Fibroblast of lung (primary cell): ENCODE results near the gene VPS29. TPM values are rescaled to one million over a fixed set of nuclear protein-coding genes. Genes with fewer than 3 reads are reported as not detected.

Source experiments
- DNase-seq, 2 donors: peaks; one replicate each; pipeline versions ENCODE4 v3.0.0 to v3.0.0-alpha.2; 2010; ENCODE audit warnings: low read depth in 2 of 2
- H2AFZ ChIP-seq: 2 replicates; pipeline ENCODE4 v1.5.1; 2012; ENCODE audit warnings: low read length, control low read depth, inconsistent platforms
- H3K27ac ChIP-seq: 2 replicates; pipeline ENCODE4 v1.5.1; 2011; ENCODE audit warnings: low read length, control low read depth; ENCODE audit not compliant: insufficient read depth
- H3K27me3 ChIP-seq: 2 replicates; pipeline ENCODE4 v1.5.1; 2011; ENCODE audit warnings: mild to moderate bottlenecking, low read length; ENCODE audit not compliant: control insufficient read depth, insufficient read depth
- H3K36me3 ChIP-seq: 2 replicates; pipeline ENCODE4 v1.5.1; 2011; ENCODE audit warnings: low read length; ENCODE audit not compliant: control insufficient read depth, insufficient read depth
- H3K4me1 ChIP-seq: 2 replicates; pipeline ENCODE4 v1.5.1; 2011; ENCODE audit warnings: low read length; ENCODE audit not compliant: control insufficient read depth, insufficient read depth; ENCODE audit errors: extremely low read depth
- H3K4me2 ChIP-seq: 2 replicates; pipeline ENCODE4 v1.5.1; 2011; ENCODE audit warnings: low read length, control low read depth; ENCODE audit not compliant: insufficient read depth; ENCODE audit errors: extremely low read depth
- H3K4me3 ChIP-seq, 4 experiments: fragments of 200-600 bp in 1 of 4; sonication (generic) in 1 of 4; replicated peaks in 1 of 4; 2 replicates each; pipeline ENCODE4 v1.5.1; 2011 to 2016; ENCODE audit warnings: low read length in 4 of 4, low read depth in 3 of 4, mild to moderate bottlenecking in 3 of 4, control low read depth in 2 of 4, inconsistent platforms in 1 of 4, mixed read lengths in 1 of 4; ENCODE audit not compliant: insufficient read depth in 1 of 4; ENCODE audit errors: control extremely low read depth in 1 of 4
- H3K79me2 ChIP-seq: 2 replicates; pipeline ENCODE4 v1.5.1; 2012; ENCODE audit warnings: mild to moderate bottlenecking, low read length, inconsistent platforms; ENCODE audit not compliant: control insufficient read depth, insufficient read depth
- H3K9ac ChIP-seq: 2 replicates; pipeline ENCODE4 v1.5.1; 2011; ENCODE audit warnings: mild to moderate bottlenecking, low read length, control low read depth; ENCODE audit not compliant: insufficient read depth
- H3K9me3 ChIP-seq: 2 replicates; pipeline ENCODE4 v1.5.1; 2012; ENCODE audit warnings: low read depth, low read length; ENCODE audit not compliant: control insufficient read depth, insufficient read depth
- H4K20me1 ChIP-seq: 2 replicates; pipeline ENCODE4 v1.5.1; 2011; ENCODE audit warnings: low read length; ENCODE audit not compliant: control insufficient read depth, insufficient read depth; ENCODE audit errors: extremely low read depth
- EZH2 ChIP-seq: IDR thresholded peaks from 2 replicates; pipeline ENCODE4 v1.5.1; 2012; ENCODE audit warnings: low read length, control low read depth, mild to moderate bottlenecking; ENCODE audit errors: missing control alignments
- polyA minus RNA-seq: library from RNA; depleted of rRNA, polyadenylated mRNA; stranded (reverse); fragments of >200 nt; gene quantifications from 2 replicates; pipeline ENCODE4 v1.2.3, GENCODE V29; 2011; ENCODE audit warnings: low replicate concordance
- polyA plus RNA-seq, 2 donors: library from polyadenylated mRNA; depleted of rRNA in 1 of 2; stranded (reverse) in 1 of 2; unstranded in 1 of 2; fragments of >200 nt; gene quantifications; 2 replicates each; pipeline ENCODE4 v1.2.1, GENCODE V29; 2011 to 2012; ENCODE audit warnings: missing spikeins in 1 of 2
- total RNA-seq: library from RNA; depleted of rRNA; stranded (reverse); fragments of >200 nt; gene quantifications from 2 replicates; pipeline ENCODE4 v1.2.1, GENCODE V29; 2014
- TF ChIP-seq, protein P1 (sequence below), 2 donors: IDR thresholded peaks in 1 of 2; conservative IDR thresholded peaks in 1 of 2; 1 replicate in 1 of 2; 2 replicates in 1 of 2; pipeline ENCODE4 v1.5.1; 2011 to 2012; ENCODE audit warnings: low read length in 2 of 2, control low read depth in 1 of 2, inconsistent platforms in 1 of 2, low read depth in 1 of 2, mild to moderate bottlenecking in 1 of 2

The VPS29 gene
- 44.7 and 52.2 TPM in 2 replicates for total RNA-seq
- polyA plus RNA-seq, result 172 and 210 TPM in 2 replicates
- polyA plus RNA-seq (2012), result 119 and 139 TPM in 2 replicates
- 20.7 and 25.0 TPM in 2 replicates for polyA minus RNA-seq

DNA sequence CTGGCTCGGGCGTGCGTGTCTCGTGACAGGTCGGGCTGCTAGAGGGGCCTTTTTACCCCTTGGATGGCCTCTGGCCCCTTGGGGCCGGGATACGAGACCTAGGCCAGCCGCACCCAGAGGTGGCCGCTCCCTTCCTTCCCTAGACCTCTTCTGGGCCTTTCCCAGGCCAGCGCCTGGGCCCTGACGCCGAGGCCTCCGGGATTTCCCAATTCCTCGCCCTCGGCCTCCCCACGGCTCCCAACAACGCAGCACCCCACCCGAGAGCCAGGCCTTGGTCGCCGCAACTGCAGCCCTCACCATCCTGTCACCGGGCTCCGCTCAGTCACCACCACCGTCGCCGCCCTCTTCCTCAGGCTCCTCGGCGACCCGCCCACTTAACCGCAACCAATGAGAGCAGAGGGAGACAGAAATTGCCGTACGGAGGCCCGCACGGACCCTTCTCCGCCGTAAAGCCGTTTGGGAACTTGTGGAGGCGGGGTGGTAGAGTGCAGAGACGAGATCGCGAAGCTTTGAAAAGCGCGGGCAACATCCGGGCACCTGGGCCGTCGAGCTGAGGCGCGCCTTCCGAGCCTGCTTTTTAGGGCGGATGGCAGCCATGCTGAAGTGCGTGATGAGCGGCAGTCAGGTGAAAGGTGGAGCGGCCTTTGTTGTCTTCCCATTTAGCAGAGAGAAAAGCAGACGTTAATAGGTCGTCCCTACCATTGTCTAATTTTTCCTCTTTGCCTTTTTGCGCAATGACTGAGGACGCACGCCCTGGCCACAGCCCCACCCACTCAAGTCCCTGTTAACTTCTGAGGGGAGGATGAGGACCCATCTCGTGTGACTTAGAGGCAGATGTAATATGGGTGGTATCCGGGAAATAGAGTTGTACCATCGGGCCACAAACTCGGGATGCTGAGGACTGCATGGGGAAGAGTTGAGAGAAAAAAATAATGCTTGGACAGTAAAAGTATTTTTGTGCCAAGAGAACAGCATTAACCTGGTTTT, at the start of gene VPS29, which contains the start of gene RAD9B:
TSS of gene VPS29 (minus strand) at position 360 of the 987 bp plus-strand sequence. CDS start at position 300, 60 bp downstream.
TSS of gene RAD9B (plus strand) at position 580 of the 987 bp plus-strand sequence. CDS start at position 587, 7 bp downstream.
- Histone ChIP-seq H3K4me3 (peak within 1 kb of the TSS; percentile 51 to 98 (median 84)), H3K27me3 (no peaks in the 10 kb centered on the region), H3K4me2 (peak within 1 kb of the TSS; percentile 75), H3K79me2 (peaks cover 41% of the 10 kb centered on the region), H3K4me1 (peaks cover 2% of the 10 kb centered on the region), H3K27ac (peak within 1 kb of the TSS; percentile 85), H3K9ac (peak within 1 kb of the TSS; percentile 87), H2AFZ (peak within 1 kb of the TSS; percentile 39), H3K9me3 (no peaks in the 10 kb centered on the region), H4K20me1 (no peaks in the 10 kb centered on the region), H3K36me3 (no peaks in the 10 kb centered on the region)
- TF ChIP-seq EZH2, result no peak
- TF ChIP-seq, protein P1, sequence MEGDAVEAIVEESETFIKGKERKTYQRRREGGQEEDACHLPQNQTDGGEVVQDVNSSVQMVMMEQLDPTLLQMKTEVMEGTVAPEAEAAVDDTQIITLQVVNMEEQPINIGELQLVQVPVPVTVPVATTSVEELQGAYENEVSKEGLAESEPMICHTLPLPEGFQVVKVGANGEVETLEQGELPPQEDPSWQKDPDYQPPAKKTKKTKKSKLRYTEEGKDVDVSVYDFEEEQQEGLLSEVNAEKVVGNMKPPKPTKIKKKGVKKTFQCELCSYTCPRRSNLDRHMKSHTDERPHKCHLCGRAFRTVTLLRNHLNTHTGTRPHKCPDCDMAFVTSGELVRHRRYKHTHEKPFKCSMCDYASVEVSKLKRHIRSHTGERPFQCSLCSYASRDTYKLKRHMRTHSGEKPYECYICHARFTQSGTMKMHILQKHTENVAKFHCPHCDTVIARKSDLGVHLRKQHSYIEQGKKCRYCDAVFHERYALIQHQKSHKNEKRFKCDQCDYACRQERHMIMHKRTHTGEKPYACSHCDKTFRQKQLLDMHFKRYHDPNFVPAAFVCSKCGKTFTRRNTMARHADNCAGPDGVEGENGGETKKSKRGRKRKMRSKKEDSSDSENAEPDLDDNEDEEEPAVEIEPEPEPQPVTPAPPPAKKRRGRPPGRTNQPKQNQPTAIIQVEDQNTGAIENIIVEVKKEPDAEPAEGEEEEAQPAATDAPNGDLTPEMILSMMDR (conservative IDR thresholded peaks at IDR 0.05 in 1 of 2, IDR thresholded peaks at IDR 0.05 in 1 of 2; ENCODE audit: low read depth in 1 of 2, low read length in 2 of 2), result no peak
- DNase-seq, result peak; percentile 99

DNA sequence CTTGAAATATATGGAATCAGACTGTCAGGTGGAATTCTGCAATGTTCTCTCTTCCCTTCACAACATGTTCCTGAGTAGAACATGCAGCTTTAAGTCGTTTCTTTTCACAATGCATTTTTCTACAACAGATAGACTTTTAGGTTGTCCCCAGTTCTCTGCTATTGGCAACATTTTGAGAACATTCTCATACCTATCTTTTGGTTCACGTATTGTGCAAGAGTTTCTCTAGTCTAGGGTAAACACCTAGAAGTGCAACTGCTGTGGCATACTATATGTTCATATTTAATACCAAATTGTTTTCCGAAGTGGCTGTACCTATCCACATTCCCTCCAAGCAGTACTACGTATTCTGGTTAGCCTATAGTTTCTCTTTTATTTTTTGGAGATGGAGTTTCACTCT, 49.1 kb upstream of the VPS29 start:
- Histone ChIP-seq H3K27ac (no peak overlapping the region), H2AFZ (no peak overlapping the region), H3K9ac (no peak overlapping the region), H3K4me2 (no peak overlapping the region), H3K4me1 (peaks cover 13% of the 10 kb centered on the region), H4K20me1 (no peaks in the 10 kb centered on the region), H3K79me2 (peaks cover 13% of the 10 kb centered on the region), H3K9me3 (no peaks in the 10 kb centered on the region), H3K4me3 (no peak overlapping the region), H3K27me3 (no peaks in the 10 kb centered on the region), H3K36me3 (no peaks in the 10 kb centered on the region)
- no peak for DNase-seq
- TF ChIP-seq, protein P1 (conservative IDR thresholded peaks at IDR 0.05 in 1 of 2, IDR thresholded peaks at IDR 0.05 in 1 of 2; ENCODE audit: low read depth in 1 of 2, low read length in 2 of 2), result no peak
- no peak for TF ChIP-seq EZH2

DNA sequence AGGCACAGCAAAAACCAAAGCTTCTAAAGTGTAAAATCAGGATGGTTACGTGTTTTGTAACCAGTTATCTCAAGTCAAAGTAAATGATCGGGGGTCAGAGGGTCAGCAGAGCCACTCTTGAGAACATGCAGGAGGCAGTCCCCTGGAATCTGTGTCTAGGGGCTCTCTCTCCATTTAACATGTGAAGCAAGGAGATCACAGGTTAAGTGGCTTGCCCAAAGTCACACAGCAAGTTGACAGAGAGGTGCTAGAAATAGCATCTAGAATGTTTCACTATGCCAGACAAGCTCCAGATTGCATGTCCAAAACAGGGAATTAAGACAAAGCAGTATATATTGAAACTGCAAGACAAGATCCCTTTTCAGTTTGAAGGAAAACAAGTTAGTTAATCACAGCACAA, 47.8 kb upstream of the VPS29 start:
- H4K20me1 ChIP-seq, result no peaks in the 10 kb centered on the region
- H3K27me3 ChIP-seq, result no peaks in the 10 kb centered on the region
- TF ChIP-seq, protein P1 (conservative IDR thresholded peaks at IDR 0.05 in 1 of 2, IDR thresholded peaks at IDR 0.05 in 1 of 2; ENCODE audit: low read depth in 1 of 2, low read length in 2 of 2), result no peak
- TF ChIP-seq EZH2, result no peak
- H3K27ac ChIP-seq, result no peak overlapping the region
- H3K79me2 ChIP-seq, result peaks cover 11% of the 10 kb centered on the region
- H3K9ac ChIP-seq, result no peak overlapping the region
- DNase-seq, result no peak
- H3K4me2 ChIP-seq, result no peak overlapping the region
- H3K4me3 ChIP-seq, result no peak overlapping the region
- no peak overlapping the region for H2AFZ ChIP-seq
- no peaks in the 10 kb centered on the region for H3K36me3 ChIP-seq
- H3K9me3 ChIP-seq, result no peaks in the 10 kb centered on the region
- peaks cover 13% of the 10 kb centered on the region for H3K4me1 ChIP-seq
